ENCODE data around the gene IL1RN.
"Not testable (repeated sequence)": the region's sequence is repeated elsewhere in the genome, so short reads cannot be mapped to it uniquely, and the experiment has no call there.

Gene IL1RN

DNA sequence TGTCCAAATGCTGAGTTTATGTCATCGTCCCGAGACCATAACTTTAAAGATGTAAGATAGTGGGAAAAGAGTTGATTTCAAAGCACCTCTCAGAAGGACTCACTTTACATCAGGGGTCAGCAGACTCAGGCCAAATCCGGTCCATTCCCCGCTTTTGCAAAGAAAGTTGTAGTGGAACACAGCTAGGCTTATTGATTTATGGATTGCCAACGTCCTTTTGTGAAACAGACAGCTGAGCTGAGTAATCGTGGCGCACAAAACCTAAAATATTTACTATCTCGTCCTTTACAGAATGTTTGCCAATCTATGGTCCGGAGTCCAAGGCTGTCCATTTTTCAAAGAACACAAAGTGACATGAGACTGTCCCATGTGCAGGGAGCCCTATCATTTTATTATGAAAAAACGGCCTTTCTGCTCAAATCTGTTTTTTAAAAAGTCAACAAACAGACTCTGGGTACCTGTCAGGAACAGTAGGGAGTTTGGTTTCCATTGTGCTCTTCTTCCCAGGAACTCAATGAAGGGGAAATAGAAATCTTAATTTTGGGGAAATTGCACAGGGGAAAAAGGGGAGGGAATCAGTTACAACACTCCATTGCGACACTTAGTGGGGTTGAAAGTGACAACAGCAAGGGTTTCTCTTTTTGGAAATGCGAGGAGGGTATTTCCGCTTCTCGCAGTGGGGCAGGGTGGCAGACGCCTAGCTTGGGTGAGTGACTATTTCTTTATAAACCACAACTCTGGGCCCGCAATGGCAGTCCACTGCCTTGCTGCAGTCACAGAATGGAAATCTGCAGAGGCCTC is at the start of gene IL1RN:
Gene IL1RN, plus strand, starts transcription at position 754 of the 801 bp plus-strand sequence. Its CDS starts 27 bp downstream, at position 781.
- no peak for DNase-seq

GRCh38 chr2:113077921-113078320 is 49.5 kb upstream of the IL1RN start:
- DNase-seq, result no peak

- no peak for DNase-seq
Observed at GRCh38 chr2:113078350-113078839, 49.0 kb upstream of the IL1RN start.

DNA sequence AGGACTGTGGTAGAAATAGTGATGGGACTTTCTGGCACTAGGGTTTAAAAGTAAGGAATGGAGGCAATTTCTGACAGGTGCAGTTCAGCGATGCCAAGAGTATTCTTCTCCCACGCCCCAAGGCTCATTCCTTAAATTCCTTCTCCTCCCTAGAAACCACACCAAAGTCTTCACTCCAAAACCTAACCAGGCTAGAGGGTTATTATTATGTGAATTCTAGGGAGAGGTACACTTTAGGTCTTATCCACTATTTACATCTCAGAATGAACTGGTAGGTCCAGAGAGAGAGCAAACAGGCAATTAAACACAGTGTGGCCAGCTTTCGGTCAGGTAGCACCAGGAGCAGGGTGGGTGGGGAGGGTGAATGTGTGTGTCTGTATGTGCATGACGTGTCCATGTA is 48.3 kb upstream of the IL1RN start:
- DNase-seq, result no peak

DNA sequence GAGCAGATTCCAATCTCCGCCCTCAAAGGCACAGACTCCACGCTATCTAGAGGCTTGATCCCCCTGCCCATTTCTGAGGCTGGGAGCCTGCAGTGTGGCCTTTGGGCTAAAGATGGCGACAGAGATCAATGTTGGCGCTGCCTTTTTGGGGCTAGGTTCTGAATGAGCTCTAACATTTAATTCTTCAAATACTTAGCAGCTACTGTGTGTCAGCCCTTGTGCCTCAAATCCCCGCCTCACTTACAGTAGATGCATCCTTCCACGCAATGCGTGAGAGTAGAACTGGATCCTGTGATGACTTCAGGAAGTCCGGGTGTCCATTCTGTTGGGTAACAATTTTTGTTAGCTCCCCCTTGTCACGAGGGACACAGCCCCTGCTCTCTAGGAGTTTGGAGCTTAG is 47.3 kb upstream of the IL1RN start:
- no peak for DNase-seq

DNA sequence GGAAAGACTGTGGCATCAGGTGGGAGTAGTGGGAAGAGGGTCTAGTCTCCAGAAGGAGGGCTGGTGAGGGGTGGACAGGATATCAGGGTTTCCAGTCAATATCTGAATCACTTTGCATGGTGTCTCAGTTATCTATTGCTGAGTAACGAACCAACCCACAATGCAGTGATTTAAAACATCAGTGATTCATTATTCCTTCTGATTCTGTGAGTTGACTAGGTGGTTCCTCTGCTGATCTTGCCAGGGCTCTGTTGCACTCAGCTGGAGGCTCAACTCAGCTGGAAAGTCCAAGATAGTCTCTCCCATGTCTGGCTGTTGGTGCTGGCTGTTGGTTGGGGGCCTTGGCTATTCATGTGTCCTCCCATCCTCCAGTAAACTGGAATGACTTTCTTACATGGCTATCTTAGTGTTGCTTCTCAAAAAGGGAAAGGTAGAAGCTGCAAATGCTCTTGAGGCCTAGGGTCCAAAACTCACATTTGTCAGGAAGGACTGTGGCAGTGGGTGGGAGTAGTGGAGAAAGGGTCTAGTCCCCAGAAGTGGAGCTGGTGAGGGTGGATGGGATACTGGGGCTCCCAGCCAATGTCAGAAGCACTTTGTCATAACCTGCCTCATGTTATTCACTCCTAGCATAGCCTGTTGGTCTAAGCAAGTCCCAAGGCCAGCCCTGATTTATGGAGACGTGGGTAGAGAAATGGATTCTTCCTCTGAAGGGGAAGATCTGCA is 45.7 kb upstream of the IL1RN start:
- no peak for DNase-seq

DNA sequence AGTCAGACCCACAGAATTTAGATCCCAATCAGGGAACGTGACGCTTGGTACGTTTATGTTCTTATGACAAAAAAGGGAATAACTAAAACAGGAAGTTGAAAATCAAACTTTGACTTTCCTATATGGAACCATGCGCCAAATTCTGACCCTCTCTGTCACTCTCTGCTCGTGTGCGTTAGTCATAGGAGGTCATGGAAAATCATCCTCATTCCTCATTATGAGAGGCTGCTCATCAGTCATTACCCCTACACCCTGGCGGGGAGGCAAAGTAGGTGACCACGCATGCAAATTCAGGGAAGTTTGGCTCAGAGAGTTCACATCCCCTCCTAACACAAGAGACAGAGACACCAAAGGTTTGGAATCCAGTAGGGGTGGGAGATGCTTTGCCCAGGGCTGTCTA is 44.1 kb upstream of the IL1RN start:
- no peak for DNase-seq

- no peak for DNase-seq
Observed at GRCh38 chr2:113084249-113085000, 43.0 kb upstream of the IL1RN start.

GRCh38 chr2:113085542-113085941 is 41.9 kb upstream of the IL1RN start:
- no peak for DNase-seq

DNA sequence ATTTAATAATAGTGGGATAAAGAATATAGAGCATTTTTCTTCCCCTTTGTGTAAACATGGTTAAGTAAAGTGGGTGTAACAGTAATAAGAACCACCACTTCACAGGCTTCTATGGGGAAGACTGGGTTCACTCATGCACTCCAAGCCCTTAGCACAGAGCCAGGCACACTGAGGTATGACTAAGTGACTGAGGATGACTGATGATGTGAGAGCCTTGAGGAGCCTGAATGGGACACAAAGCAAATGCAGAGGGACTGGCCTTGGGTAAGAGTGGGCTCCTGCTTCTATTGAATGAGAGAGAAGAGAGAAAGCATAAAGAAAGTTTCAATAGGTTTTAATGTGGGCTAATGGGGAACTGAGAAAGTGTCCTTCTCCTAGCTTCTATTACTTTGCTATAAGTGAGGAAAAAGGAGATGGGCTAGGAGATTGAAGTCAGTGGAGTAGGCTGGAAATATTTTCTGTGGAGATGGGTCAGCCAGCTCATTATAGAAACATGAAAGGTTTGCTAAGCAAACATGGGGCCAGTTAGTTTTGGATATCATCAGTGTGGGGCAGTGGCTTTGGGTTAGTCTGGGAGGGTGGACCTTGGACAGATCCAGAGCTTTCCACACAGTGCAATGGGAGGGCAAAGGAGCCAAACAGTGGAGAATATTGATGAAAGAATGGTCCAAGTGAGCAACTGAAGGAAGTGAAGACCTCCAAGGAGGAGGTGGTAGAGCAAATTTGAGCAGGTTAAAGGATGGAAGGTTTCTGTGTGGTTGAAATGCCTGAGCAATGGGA is 39.0 kb upstream of the IL1RN start:
- no peak for DNase-seq

GRCh38 chr2:113089916-113090315 is 37.5 kb upstream of the IL1RN start:
- no peak for DNase-seq

DNA sequence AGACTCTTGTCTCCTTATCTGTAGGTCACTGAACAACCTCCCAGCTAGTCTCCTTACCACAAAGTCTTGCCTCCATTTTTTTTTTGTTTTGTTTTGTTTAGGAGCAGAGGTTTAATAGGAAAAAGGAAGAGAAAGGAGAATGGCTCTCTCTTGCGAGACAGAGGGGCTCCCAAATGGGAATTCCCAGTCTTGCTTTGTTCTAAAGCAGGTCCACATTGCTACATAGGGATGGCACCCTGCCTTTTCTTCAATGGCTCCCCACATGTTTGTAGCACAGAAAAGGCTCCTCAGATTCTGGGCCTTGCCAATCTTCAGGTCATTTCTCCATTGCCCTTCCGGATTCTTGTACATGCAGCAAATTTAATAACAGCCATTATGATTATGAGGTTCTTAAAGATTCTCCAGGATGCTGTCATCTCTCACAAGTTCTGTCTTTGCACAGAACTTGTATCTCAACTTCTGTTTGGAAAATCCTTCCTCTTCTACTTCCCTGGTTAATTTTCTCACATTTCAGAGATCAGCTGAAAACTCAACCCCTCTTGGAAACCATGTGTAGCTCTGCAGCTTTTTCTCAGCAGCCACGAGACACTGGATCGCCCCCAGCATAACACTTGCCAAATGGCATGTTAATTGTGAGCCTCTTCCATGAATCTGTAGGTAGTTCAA is 36.0 kb upstream of the IL1RN start:
- DNase-seq, result no peak

DNA sequence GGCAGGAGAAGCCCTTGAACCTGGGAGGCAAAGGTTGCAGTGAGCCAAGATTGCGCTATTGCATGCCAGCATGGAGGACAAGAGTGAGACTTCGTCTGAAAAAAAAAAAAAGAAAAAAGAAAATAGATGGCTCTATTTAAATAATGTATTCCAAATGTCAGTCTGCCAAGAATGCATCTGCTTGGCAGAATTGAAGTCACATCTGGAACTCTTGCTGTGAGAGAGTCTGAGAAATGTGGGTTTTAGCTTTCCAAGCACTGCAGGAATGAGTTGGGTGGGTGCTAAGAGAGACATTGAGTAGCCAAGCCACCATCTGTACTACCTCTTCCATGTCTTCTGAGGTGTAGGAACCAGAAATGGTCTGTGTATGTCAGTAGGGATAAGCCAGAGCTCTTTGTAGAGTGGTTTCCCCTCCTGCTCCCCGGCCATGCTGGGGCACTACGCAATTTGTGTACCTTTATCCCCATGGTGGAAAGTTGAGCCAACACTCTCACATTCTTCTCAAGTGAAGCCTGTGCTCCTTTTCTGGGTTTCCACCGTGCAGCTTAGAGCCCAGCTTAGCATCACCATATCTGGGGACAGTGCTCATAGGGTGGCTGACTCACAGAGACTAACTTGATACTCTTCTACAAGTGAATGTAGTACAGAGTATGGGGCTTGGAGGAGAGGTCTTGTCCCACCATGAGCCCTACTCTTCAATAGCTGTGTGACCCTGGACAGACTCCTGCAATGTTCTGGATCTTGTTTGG is 34.4 kb upstream of the IL1RN start:
- DNase-seq, result no peak

GRCh38 chr2:113093613-113093977 is 33.8 kb upstream of the IL1RN start:
- no peak for DNase-seq

DNA sequence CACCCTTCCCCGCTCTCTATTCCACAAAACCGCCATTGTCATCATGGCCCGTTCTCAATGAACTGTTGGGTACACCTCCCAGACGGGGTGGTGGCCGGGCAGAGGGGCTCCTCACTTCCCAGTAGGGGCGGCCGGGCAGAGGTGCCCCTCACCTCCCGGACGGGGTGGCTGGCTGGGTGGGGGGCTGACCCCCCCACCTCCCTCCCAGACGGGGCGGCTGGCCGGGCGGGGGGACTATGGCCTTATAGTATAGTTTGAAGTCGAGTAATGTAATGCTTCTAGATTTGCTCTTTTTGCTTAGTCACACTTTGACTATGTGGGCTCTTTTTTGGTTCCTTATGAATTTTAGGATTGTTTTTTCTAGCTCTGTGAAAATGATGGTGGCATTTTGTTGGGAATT is 31.1 kb upstream of the IL1RN start:
- not testable (repeated sequence) for DNase-seq

DNA sequence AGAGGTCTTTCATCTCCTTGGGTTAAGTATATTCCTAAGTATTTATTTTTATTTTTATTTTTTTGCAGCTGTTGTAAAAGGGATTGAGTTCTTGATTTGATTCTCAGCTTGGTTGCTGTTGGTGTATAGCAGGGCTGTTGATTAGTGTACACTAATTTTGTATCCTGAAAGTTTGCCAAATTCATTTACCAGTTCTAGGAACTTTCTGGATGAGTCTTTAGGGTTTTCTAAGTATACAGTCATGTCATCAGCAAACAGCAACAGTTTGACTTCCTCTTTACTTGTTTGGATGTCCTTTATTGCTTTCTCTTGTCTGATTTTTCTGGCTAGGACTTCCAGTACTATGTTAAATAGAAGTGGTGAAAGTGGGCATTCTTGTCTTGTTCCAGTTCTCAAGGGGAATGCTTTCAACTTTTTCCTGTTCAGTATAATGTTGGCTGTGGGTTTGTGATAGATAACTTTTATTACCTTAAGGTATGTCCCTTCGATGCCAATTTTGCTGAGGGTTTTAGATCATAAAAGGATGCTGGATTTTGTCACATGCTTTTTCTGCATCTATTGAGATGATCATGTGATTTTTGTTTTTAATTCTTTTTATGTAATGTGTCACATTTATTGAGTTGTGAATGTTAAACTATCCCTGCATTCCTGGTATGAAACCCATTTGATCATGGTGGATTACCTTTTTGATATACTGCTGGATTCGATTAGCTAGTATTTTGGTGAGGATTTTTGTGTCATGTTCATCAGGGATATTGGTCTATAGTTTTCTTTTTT is 30.4 kb upstream of the IL1RN start:
- not testable (repeated sequence) for DNase-seq

- DNase-seq, result no peak
Observed at GRCh38 chr2:113098041-113098440, 29.4 kb upstream of the IL1RN start.

DNA sequence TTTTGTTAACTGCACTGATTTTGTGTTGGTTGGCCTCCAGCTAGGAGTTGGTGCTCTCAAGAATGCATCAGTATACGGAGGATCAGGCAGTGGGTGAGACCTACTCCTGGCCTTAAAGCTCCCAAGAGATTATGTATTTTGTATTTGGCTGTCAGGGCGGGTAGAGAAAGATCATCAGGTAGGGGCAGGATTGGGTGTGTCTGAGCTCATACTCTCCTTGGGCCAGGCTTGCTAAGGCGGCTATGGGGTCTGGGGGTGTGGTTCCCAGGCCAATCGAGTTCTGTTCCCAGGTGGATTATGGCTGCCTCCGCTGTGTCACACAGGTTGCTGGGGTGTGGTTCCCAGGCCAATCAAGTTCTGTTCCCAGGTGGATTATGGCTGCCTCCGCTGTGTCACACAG is 28.9 kb upstream of the IL1RN start:
- no peak for DNase-seq

GRCh38 chr2:113102133-113102532 is 25.3 kb upstream of the IL1RN start:
- no peak for DNase-seq

DNA sequence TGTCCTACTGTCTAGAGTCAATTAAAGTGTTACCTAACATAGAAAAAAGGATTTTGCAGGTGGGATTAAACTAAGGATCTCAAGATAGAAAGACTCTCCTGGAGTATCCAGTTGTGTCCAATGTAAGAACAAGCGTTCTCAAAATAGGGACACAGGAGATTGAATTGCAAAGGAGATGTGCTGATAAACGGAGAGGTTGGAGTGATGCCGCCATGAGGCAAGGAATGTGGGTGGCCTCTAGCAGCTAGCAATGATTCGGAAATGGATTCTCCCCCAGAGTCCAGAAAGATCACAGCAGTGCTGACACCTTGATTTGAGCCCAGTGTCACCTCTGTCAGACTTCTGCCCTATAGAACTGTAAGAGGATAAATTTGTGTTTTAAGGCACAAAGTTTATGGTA is 24.1 kb upstream of the IL1RN start:
- DNase-seq, result no peak

Measured in NCI-H526 treated with DMSO at 0.1 percent for 48 hours (cell line).